A549 (cell line): ENCODE measurements around the gene ZNF319. TPM values are rescaled to one million over a fixed set of nuclear protein-coding genes. Genes with fewer than 3 reads are reported as not detected.

Source experiments
- ATAC-seq, 2 experiments: fragments of 200-7000 bp in 1 of 2; fragments of >200 bp in 1 of 2; cut with Nextera tagmentation in 1 of 2; cut with Tn5 transposase in 1 of 2; 3 replicates each; pipeline versions ENCODE4 v1.8.0 to v1.9.1; 2018 to 2020; ENCODE audit warnings: mild to moderate bottlenecking in 1 of 2, moderate library complexity in 1 of 2
- CTCF ChIA-PET: fragments of 300-600 bp; sonication (Branson Sonifier 250); formaldehyde crosslinking; extraction: SDS; loops from one replicate; lab custom pipeline; 2021; ENCODE audit warnings: antibody characterized with exemption, inconsistent platforms; lab: Yijun Ruan, JAX
- POLR2A ChIA-PET: fragments of 350-600 bp; formaldehyde crosslinking; extraction: SDS; loops from one replicate; lab custom pipeline; 2021; ENCODE audit warnings: antibody characterized with exemption, inconsistent platforms; lab: Yijun Ruan, JAX
- DNase-seq, 2 experiments: peaks; one replicate each; pipeline versions ENCODE4 v3.0.0 to v3.0.0-alpha.2; 2011 to 2016; ENCODE audit warnings: low read depth in 1 of 2, low spot score in 1 of 2
- FAIRE-seq: peaks from 2 replicates; lab custom pipeline; 2011; peaks lifted over from hg19 to GRCh38; lab: Jason Lieb, UNC
- H3K27ac ChIP-seq, 2 experiments: fragments of >200 bp; sonication (Bioruptor Twin); formaldehyde crosslinking; 3 replicates each; pipeline ENCODE4 v1.5.1; 2016 to 2017
- H3K4me1 ChIP-seq: fragments of >200 bp; sonication (Bioruptor Twin); formaldehyde crosslinking; 3 replicates; pipeline ENCODE4 v1.6.1; 2016
- H3K4me2 ChIP-seq: fragments of >200 bp; sonication (Bioruptor Twin); formaldehyde crosslinking; 3 replicates; pipeline ENCODE4 v1.6.1; 2016
- H3K4me3 ChIP-seq: fragments of >200 bp; sonication (Bioruptor Twin); formaldehyde crosslinking; 3 replicates; pipeline ENCODE4 v1.5.1; 2016
- H3K9me3 ChIP-seq: fragments of >200 bp; sonication (Bioruptor Twin); formaldehyde crosslinking; 3 replicates; pipeline ENCODE4 v1.6.1; 2016
- ATOH8 ChIP-seq: fragments of 250-450 bp; sonication (Bioruptor Pico); IDR thresholded peaks from 2 replicates; pipeline ENCODE4 v1.5.0; 2020; ENCODE audit warnings: low read depth, mild to moderate bottlenecking, moderate library complexity
- BCL3 ChIP-seq: fragments of >200 bp; sonication (Bioruptor Twin); formaldehyde crosslinking; IDR thresholded peaks from 3 replicates; pipeline ENCODE4 v1.6.1; 2016
- CEBPB ChIP-seq, 2 experiments: fragments of >200 bp in 1 of 2; sonication (Bioruptor Twin) in 1 of 2; formaldehyde crosslinking in 1 of 2; IDR thresholded peaks; 2 replicates each; pipeline ENCODE4 v1.6.1; 2012 to 2016
- CTCF ChIP-seq: fragments of >200 bp; sonication (Bioruptor Twin); formaldehyde crosslinking; IDR thresholded peaks from 3 replicates; pipeline ENCODE4 v1.5.1; 2016
- FOSL2 ChIP-seq, 2 experiments: fragments of 450-650 bp in 1 of 2; fragments of >200 bp in 1 of 2; sonication (Bioruptor Twin) in 1 of 2; formaldehyde crosslinking; IDR thresholded peaks; 2 replicates each; pipeline versions ENCODE4 v1.5.0 to v1.6.1; 2016 to 2020; ENCODE audit warnings: mild to moderate bottlenecking in 1 of 2, moderate library complexity in 1 of 2
- FOXS1 ChIP-seq: fragments of 250-450 bp; sonication (Bioruptor Pico); IDR thresholded peaks from 2 replicates; pipeline ENCODE4 v1.5.0; 2020; ENCODE audit warnings: mild to moderate bottlenecking, moderate library complexity
- HMGXB4 ChIP-seq: fragments of 250-450 bp; sonication (Bioruptor Pico); IDR thresholded peaks from 2 replicates; pipeline ENCODE4 v1.5.0; 2021; ENCODE audit warnings: mild to moderate bottlenecking, moderate library complexity, borderline replicate concordance
- HOXB13 ChIP-seq: fragments of 250-450 bp; sonication (Bioruptor Pico); IDR thresholded peaks from 2 replicates; pipeline ENCODE4 v1.5.0; 2020; ENCODE audit warnings: low read depth, mild to moderate bottlenecking, moderate library complexity
- JUNB ChIP-seq: fragments of >200 bp; sonication (Bioruptor Twin); formaldehyde crosslinking; IDR thresholded peaks from 2 replicates; pipeline ENCODE4 v1.6.1; 2016
- MAX ChIP-seq: IDR thresholded peaks from 2 replicates; pipeline ENCODE4 v1.6.1; 2012
- MYC ChIP-seq: IDR thresholded peaks from 2 replicates; pipeline ENCODE4 v1.6.1; 2012; ENCODE audit warnings: mild to moderate bottlenecking, inconsistent platforms, low read length, improper control_type of control experiment, borderline replicate concordance
- NPAS2 ChIP-seq: fragments of 250-450 bp; sonication (Bioruptor Pico); IDR thresholded peaks from 2 replicates; pipeline ENCODE4 v1.8.0; 2022; ENCODE audit warnings: mild to moderate bottlenecking, moderate library complexity, borderline replicate concordance
- POLR2A ChIP-seq: IDR thresholded peaks from 2 replicates; pipeline ENCODE4 v1.6.1; 2012; ENCODE audit warnings: mild to moderate bottlenecking, low read length
- RAD21 ChIP-seq, 2 experiments: fragments of >200 bp in 1 of 2; sonication (Bioruptor Twin) in 1 of 2; formaldehyde crosslinking in 1 of 2; IDR thresholded peaks in 1 of 2; conservative IDR thresholded peaks in 1 of 2; 2 replicates in 1 of 2; 3 replicates in 1 of 2; pipeline ENCODE4 v1.6.1; 2012 to 2018; ENCODE audit warnings: inconsistent platforms in 1 of 2
- SREBF2 ChIP-seq: fragments of 450-650 bp; IDR thresholded peaks from 2 replicates; pipeline ENCODE4 v1.6.1; 2014; ENCODE audit warnings: mild to moderate bottlenecking, moderate library complexity
- ZFP36 ChIP-seq: fragments of 450-650 bp; IDR thresholded peaks from 2 replicates; pipeline ENCODE4 v1.6.1; 2014; ENCODE audit warnings: borderline replicate concordance; ENCODE audit not compliant: partially characterized antibody
- WGBS: methylation state at CpG from one replicate; pipeline ENCODE4 v1.1.6; 2017; ENCODE audit errors: missing lambda C conversion rate; 5-methylcytosine and 5-hydroxymethylcytosine counted together
- polyA plus RNA-seq, 4 experiments: library from polyadenylated mRNA; depleted of rRNA in 3 of 4; stranded (reverse); fragments of >200 nt; fragmentation: RNase III in 1 of 4; extraction: RNeasy Plus Mini Kit Qiagen cat#74134 plus additional on column Dnase treatment in 1 of 4; gene quantifications; 2 replicates in 3 of 4; 3 replicates in 1 of 4; pipeline ENCODE4 v1.2.3, GENCODE V29; 2011 to 2017

The ZNF319 gene
- polyA plus RNA-seq, 2 of the 4 experiments (the other 2 are of a cell fraction): 10.8 to 11.3 TPM

GRCh38 chr16:58046054-58046881 lies 45.8 kb upstream of the ZNF319 start:
- no peak overlapping the region for H3K4me2 ChIP-seq
- WGBS: 90% methylated on average over 14 of the region's 16 CpGs
- TF ChIP-seq JUNB (no peak), CEBPB (IDR thresholded peaks at IDR 0.05) (no peak), HMGXB4 (CRISPR knock-in tag) (no peak), BCL3 (no peak), RAD21 (conservative IDR thresholded peaks at IDR 0.05 in 1 of 2, IDR thresholded peaks at IDR 0.05 in 1 of 2) (no peak), ZFP36 (no peak), SREBF2 (no peak), FOXS1 (CRISPR knock-in tag) (no peak), NPAS2 (CRISPR knock-in tag) (no peak), CTCF (no peak), MAX (no peak), FOSL2 (IDR thresholded peaks at IDR 0.05) (no peak), FOSL2 (CRISPR knock-in tag; IDR thresholded peaks at IDR 0.05) (no peak), ATOH8 (CRISPR knock-in tag) (no peak), POLR2A (no peak)
- ChIA-PET CTCF (interaction anchor here (0.7 to 0.9 kb wide), 2 partner anchors 13 to 470 kb away, joined by 3 read pairs; no protein-coding TSS in a partner anchor), POLR2A (no interaction called here)
- DNase-seq: no peak
- no peak overlapping the region for H3K27ac ChIP-seq
- no peak overlapping the region for H3K4me3 ChIP-seq
- H3K9me3 ChIP-seq: no peaks in the 10 kb centered on the region
- ATAC-seq: no peak
- no peaks in the 10 kb centered on the region for H3K4me1 ChIP-seq
- no peak for FAIRE-seq

- ATAC-seq (no peak), DNase-seq (no peak), FAIRE-seq (no peak)
- Histone ChIP-seq H3K4me3 (no peak overlapping the region), H3K9me3 (no peaks in the 10 kb centered on the region), H3K4me1 (no peaks in the 10 kb centered on the region), H3K27ac (no peak overlapping the region), H3K4me2 (no peak overlapping the region)
- CTCF ChIA-PET: no interaction called here
- no peak for TF ChIP-seq POLR2A
- no peak for TF ChIP-seq MAX
- TF ChIP-seq MYC: no peak
- no peak for TF ChIP-seq HOXB13
- WGBS: 85% methylated on average over 25 of the region's 31 CpGs
- POLR2A ChIA-PET: no interaction called here
Measured at GRCh38 chr16:58045096-58045495, 44.6 kb upstream of the ZNF319 start.
